Body of pancreas (tissue), 4 donors: Measurements from ENCODE around the gene TUBA3C.

ENCODE experiments used
- POLR2A ChIP-seq, 3 donors: fragments of 450-650 bp; IDR thresholded peaks; one replicate each; pipeline ENCODE4 v1.6.1; 2016; ENCODE audit warnings: antibody characterized with exemption in 3 of 3, mild to moderate bottlenecking in 2 of 3
- TF ChIP-seq, protein P1 (sequence below), 7 experiments: fragments of 450-650 bp in 4 of 7; fragments of 200-600 bp in 3 of 7; sonication (generic) in 3 of 7; IDR thresholded peaks; one replicate each; pipeline ENCODE4 v1.5.1; 2016 to 2019; ENCODE audit warnings: antibody characterized with exemption in 7 of 7

DNA sequence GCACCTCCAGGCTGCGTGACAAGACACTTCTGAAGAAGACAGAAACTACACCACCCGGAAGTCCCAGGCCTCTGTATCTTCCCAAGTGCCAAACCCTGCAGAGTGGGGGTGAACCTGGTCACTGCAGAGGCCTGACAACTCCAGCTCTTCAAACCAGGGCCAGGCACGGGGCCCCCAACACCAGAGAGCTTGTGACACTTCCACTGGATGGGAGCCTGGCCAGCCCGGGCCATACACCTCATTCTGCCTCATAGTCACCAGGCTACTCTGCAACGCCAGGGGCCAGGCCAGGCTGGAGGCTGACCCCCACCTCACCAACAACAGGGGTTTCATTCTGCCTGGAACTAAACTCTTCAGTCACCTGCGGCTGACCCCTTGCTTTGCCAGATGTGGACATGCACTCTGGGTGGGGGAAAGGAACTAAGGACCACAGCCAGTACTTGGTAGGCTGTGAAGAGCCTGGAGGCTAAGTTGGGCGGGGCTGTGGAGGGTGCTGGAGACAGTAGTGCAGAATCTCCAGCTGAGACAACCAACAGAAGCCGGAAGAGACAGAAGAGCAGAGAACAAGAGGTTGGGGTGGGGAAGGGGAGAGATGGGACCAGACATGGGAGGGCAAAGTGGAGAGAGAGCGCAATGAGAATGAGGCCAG lies 23.0 kb downstream of the TUBA3C start:
- TF ChIP-seq, protein P1, sequence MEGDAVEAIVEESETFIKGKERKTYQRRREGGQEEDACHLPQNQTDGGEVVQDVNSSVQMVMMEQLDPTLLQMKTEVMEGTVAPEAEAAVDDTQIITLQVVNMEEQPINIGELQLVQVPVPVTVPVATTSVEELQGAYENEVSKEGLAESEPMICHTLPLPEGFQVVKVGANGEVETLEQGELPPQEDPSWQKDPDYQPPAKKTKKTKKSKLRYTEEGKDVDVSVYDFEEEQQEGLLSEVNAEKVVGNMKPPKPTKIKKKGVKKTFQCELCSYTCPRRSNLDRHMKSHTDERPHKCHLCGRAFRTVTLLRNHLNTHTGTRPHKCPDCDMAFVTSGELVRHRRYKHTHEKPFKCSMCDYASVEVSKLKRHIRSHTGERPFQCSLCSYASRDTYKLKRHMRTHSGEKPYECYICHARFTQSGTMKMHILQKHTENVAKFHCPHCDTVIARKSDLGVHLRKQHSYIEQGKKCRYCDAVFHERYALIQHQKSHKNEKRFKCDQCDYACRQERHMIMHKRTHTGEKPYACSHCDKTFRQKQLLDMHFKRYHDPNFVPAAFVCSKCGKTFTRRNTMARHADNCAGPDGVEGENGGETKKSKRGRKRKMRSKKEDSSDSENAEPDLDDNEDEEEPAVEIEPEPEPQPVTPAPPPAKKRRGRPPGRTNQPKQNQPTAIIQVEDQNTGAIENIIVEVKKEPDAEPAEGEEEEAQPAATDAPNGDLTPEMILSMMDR (IDR thresholded peaks at IDR 0.05): no peak
- no peak for TF ChIP-seq POLR2A (IDR thresholded peaks at IDR 0.05)
